ENCODE data around the gene NOPCHAP1.
"Not testable (repeated sequence)": the region's sequence is repeated elsewhere in the genome, so short reads cannot be mapped to it uniquely, and the experiment has no call there.

NOPCHAP1 gene

GRCh38 chr12:104964856-104965205, 21.3 kb upstream of the NOPCHAP1 start:
- no peak for DNase-seq (ENCODE audit: low read depth in 2 of 2)

- no peak for DNase-seq (ENCODE audit: low read depth in 2 of 2)
Measured at GRCh38 chr12:104966677-104967076, 19.4 kb upstream of the NOPCHAP1 start.

GRCh38 chr12:104969343-104969742, 16.8 kb upstream of the NOPCHAP1 start:
- DNase-seq (ENCODE audit: low read depth in 2 of 2): no peak

GRCh38 chr12:104971306-104971705, 14.8 kb upstream of the NOPCHAP1 start:
- no peak for DNase-seq (ENCODE audit: low read depth in 2 of 2)

GRCh38 chr12:104973250-104973649, 12.9 kb upstream of the NOPCHAP1 start:
- no peak for DNase-seq (ENCODE audit: low read depth in 2 of 2)

- peak in 1 of 2 experiments; percentile 9 for DNase-seq (ENCODE audit: low read depth in 2 of 2)
Measured at GRCh38 chr12:104974626-104975290, 11.4 kb upstream of the NOPCHAP1 start.

GRCh38 chr12:104975587-104976343, 10.4 kb upstream of the NOPCHAP1 start:
- peak; percentile 27 to 31 for DNase-seq (ENCODE audit: low read depth in 2 of 2)

- no peak for DNase-seq (ENCODE audit: low read depth in 2 of 2)
Measured at GRCh38 chr12:104976703-104977102, 9.4 kb upstream of the NOPCHAP1 start.

- not testable (repeated sequence) for DNase-seq (ENCODE audit: low read depth in 2 of 2)
Measured at GRCh38 chr12:104977688-104978087, 8.4 kb upstream of the NOPCHAP1 start.

- no peak for DNase-seq (ENCODE audit: low read depth in 2 of 2)
Measured at GRCh38 chr12:104985206-104985605, 910 bp upstream of the NOPCHAP1 start.

- DNase-seq (ENCODE audit: low read depth in 2 of 2): no peak
Measured at GRCh38 chr12:104990950-104991349, 4.8 kb downstream of the NOPCHAP1 start.

GRCh38 chr12:104991565-104992128, 5.5 kb downstream of the NOPCHAP1 start:
- DNase-seq (ENCODE audit: low read depth in 2 of 2): no peak

- no peak for DNase-seq (ENCODE audit: low read depth in 2 of 2)
Measured at GRCh38 chr12:104994336-104994735, 8.2 kb downstream of the NOPCHAP1 start.

GRCh38 chr12:104997541-104997940, 11.4 kb downstream of the NOPCHAP1 start:
- DNase-seq (ENCODE audit: low read depth in 2 of 2): no peak

- DNase-seq (ENCODE audit: low read depth in 2 of 2): no peak
Measured at GRCh38 chr12:104998423-104999346, 12.6 kb downstream of the NOPCHAP1 start.

- DNase-seq (ENCODE audit: low read depth in 2 of 2): no peak
Measured at GRCh38 chr12:104999347-104999685, 13.2 kb downstream of the NOPCHAP1 start.

GRCh38 chr12:105001476-105001875, 15.4 kb downstream of the NOPCHAP1 start:
- no peak for DNase-seq (ENCODE audit: low read depth in 2 of 2)

- peak in 1 of 2 experiments; percentile 5 for DNase-seq (ENCODE audit: low read depth in 2 of 2)
Measured at GRCh38 chr12:105013892-105014291, 27.8 kb downstream of the NOPCHAP1 start.

GRCh38 chr12:105014603-105015002, 28.5 kb downstream of the NOPCHAP1 start:
- DNase-seq (ENCODE audit: low read depth in 2 of 2): no peak

- DNase-seq (ENCODE audit: low read depth in 2 of 2): no peak
Measured at GRCh38 chr12:105015543-105015942, 29.4 kb downstream of the NOPCHAP1 start.

- DNase-seq (ENCODE audit: low read depth in 2 of 2): no peak
Measured at GRCh38 chr12:105018012-105018411, 31.9 kb downstream of the NOPCHAP1 start.

- DNase-seq (ENCODE audit: low read depth in 2 of 2): no peak
Measured at GRCh38 chr12:105018776-105019175, 32.7 kb downstream of the NOPCHAP1 start.

Measured in fibroblast of skin of left biceps (primary cell).